HG02623 (cell line): ENCODE data around the gene ASPRV1.
"Not testable (repeated sequence)": the region's sequence is repeated elsewhere in the genome, so short reads cannot be mapped to it uniquely, and the experiment has no call there.

ENCODE experiments used
- ATAC-seq: cut with Tn5 transposase; IDR thresholded peaks from one replicate; pipeline ENCODE4 v1.9.1; 2021; ENCODE audit warnings: moderate library complexity; ENCODE audit not compliant: unreplicated experiment

Gene ASPRV1

GRCh38 chr2:69961496-69961895, at the start of gene ASPRV1:
Gene ASPRV1 (minus strand): TSS chr2:69961631. CDS start chr2:69961436, 195 bp downstream.
- ATAC-seq, result no peak

- ATAC-seq, result no peak
These were observed 49.2 kb upstream of the ASPRV1 start for GRCh38 chr2:70010576-70011111.

GRCh38 chr2:70009762-70010575, 48.5 kb upstream of the ASPRV1 start:
- ATAC-seq, result no peak

GRCh38 chr2:70008290-70008689, 46.9 kb upstream of the ASPRV1 start:
- ATAC-seq, result no peak

- ATAC-seq, result no peak
These were observed 45.7 kb upstream of the ASPRV1 start for GRCh38 chr2:70007151-70007550.

- ATAC-seq, result no peak
These were observed 45.0 kb upstream of the ASPRV1 start for GRCh38 chr2:70006447-70006784.

- ATAC-seq, result no peak
These were observed 44.5 kb upstream of the ASPRV1 start for GRCh38 chr2:70005752-70006446.

GRCh38 chr2:70005216-70005615, 43.8 kb upstream of the ASPRV1 start:
- ATAC-seq, result no peak

- no peak for ATAC-seq
These were observed 41.8 kb upstream of the ASPRV1 start for GRCh38 chr2:70003093-70003830.

GRCh38 chr2:70002241-70002899, 40.9 kb upstream of the ASPRV1 start:
- no peak for ATAC-seq

GRCh38 chr2:70000529-70000928, 39.1 kb upstream of the ASPRV1 start:
- ATAC-seq, result not testable (repeated sequence)

GRCh38 chr2:69998761-69999160, 37.3 kb upstream of the ASPRV1 start:
- ATAC-seq, result no peak

GRCh38 chr2:69997015-69997830, 35.8 kb upstream of the ASPRV1 start:
- ATAC-seq, result no peak

- ATAC-seq, result no peak
These were observed 34.1 kb upstream of the ASPRV1 start for GRCh38 chr2:69995511-69995910.

- ATAC-seq, result no peak
These were observed 32.7 kb upstream of the ASPRV1 start for GRCh38 chr2:69994166-69994565.

GRCh38 chr2:69993708-69994107, 32.3 kb upstream of the ASPRV1 start:
- no peak for ATAC-seq

GRCh38 chr2:69993048-69993565, 31.7 kb upstream of the ASPRV1 start:
- no peak for ATAC-seq

- ATAC-seq, result no peak
These were observed 31.0 kb upstream of the ASPRV1 start for GRCh38 chr2:69992310-69993047.

- ATAC-seq, result no peak
These were observed 28.1 kb upstream of the ASPRV1 start for GRCh38 chr2:69989441-69990105.
